ENCODE results near the gene SDK2.

SDK2 gene

GRCh38 chr17:73436954-73437353, 207.3 kb downstream of the SDK2 start:
- no peak for DNase-seq

GRCh38 chr17:73435412-73435811, 208.8 kb downstream of the SDK2 start:
- DNase-seq, result no peak

GRCh38 chr17:73434154-73434553, 210.1 kb downstream of the SDK2 start:
- DNase-seq, result no peak

- DNase-seq, result no peak
Measured at GRCh38 chr17:73433501-73433900, 210.7 kb downstream of the SDK2 start.

GRCh38 chr17:73432624-73433190, 211.5 kb downstream of the SDK2 start:
- DNase-seq, result no peak

GRCh38 chr17:73431401-73432205, 212.6 kb downstream of the SDK2 start:
- no peak for DNase-seq

GRCh38 chr17:73430848-73431247, 213.4 kb downstream of the SDK2 start:
- DNase-seq, result peak; percentile 40

GRCh38 chr17:73430165-73430680, 214.0 kb downstream of the SDK2 start:
- no peak for DNase-seq

- DNase-seq, result peak; percentile 45
Measured at GRCh38 chr17:73429440-73430164, 214.6 kb downstream of the SDK2 start.

- no peak for DNase-seq
Measured at GRCh38 chr17:73427198-73427597, 217.0 kb downstream of the SDK2 start.

GRCh38 chr17:73424571-73424970, 219.7 kb downstream of the SDK2 start:
- no peak for DNase-seq

- no peak for DNase-seq
Measured at GRCh38 chr17:73423806-73424205, 220.4 kb downstream of the SDK2 start.

GRCh38 chr17:73423159-73423715, 221.0 kb downstream of the SDK2 start:
- no peak for DNase-seq

GRCh38 chr17:73422121-73422520, 222.1 kb downstream of the SDK2 start:
- no peak for DNase-seq

GRCh38 chr17:73420897-73421296, 223.3 kb downstream of the SDK2 start:
- DNase-seq, result no peak

GRCh38 chr17:73419881-73420280, 224.4 kb downstream of the SDK2 start:
- no peak for DNase-seq

GRCh38 chr17:73419051-73419450, 225.2 kb downstream of the SDK2 start:
- no peak for DNase-seq

GRCh38 chr17:73415782-73416181, 228.5 kb downstream of the SDK2 start:
- DNase-seq, result no peak

GRCh38 chr17:73414171-73414955, 229.9 kb downstream of the SDK2 start:
- DNase-seq, result no peak

GRCh38 chr17:73412914-73413313, 231.3 kb downstream of the SDK2 start:
- no peak for DNase-seq

- no peak for DNase-seq
Measured at GRCh38 chr17:73411313-73411747, 232.9 kb downstream of the SDK2 start.

GRCh38 chr17:73410586-73411312, 233.5 kb downstream of the SDK2 start:
- no peak for DNase-seq

All from DMS79 treated with DMSO at 0.1 percent for 48 hours (cell line).